ENCODE results near the gene MACROD2.

MACROD2 gene

DNA sequence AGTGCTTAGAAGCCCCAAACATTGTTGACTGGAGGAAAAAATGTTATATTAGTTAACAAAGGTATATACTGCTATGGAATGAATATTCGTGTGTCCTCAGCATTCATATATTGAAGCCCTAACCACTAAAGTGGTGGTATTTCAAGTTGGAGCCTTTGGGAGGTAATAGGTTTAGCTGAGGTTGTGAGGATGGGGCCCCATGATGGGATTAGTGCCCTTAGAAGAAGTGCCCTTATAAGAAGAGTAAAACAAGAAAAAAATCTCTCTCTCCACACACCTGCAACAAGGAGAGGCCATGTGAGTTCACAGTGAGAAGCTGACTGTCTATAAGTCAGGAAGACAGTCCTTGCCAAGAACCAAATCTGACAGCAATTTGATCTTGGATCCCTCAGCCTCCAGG, 1103.8 kb downstream of the MACROD2 start:
- no peak for FAIRE-seq
- TF ChIP-seq, protein P1, sequence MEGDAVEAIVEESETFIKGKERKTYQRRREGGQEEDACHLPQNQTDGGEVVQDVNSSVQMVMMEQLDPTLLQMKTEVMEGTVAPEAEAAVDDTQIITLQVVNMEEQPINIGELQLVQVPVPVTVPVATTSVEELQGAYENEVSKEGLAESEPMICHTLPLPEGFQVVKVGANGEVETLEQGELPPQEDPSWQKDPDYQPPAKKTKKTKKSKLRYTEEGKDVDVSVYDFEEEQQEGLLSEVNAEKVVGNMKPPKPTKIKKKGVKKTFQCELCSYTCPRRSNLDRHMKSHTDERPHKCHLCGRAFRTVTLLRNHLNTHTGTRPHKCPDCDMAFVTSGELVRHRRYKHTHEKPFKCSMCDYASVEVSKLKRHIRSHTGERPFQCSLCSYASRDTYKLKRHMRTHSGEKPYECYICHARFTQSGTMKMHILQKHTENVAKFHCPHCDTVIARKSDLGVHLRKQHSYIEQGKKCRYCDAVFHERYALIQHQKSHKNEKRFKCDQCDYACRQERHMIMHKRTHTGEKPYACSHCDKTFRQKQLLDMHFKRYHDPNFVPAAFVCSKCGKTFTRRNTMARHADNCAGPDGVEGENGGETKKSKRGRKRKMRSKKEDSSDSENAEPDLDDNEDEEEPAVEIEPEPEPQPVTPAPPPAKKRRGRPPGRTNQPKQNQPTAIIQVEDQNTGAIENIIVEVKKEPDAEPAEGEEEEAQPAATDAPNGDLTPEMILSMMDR (IDR thresholded peaks at IDR 0.05; ENCODE audit: insufficient read depth, missing control alignments), result no peak

DNA sequence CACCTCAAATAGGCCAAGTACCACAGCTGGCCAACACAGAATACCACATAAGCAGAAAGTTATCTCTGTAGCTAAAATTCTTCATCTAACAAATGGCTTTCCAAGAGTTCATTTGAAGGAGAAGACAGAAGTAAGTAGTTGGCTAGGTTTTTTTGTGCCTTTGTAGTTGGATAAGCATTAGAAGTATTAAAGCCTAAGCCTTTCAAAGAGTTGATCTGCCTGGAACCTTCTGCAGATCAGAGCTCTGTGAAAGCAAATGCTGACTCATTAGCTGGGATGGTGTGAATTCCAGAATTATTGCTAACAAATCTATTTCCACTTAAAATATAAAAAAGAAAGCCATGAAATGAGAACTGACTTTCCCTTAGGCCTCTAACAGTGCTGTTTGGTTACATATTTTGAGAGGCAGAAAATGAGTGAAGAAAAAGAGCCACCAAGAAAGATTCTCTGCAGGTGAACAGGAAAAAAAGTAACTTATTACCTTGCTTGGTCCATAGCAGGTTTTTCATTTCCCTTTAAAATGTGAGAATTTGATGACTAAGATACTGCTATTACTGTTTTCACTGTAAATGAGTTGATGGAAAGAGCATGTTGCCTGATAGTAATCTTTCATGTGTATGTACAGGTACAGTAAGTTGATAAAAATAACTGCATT, 1105.3 kb downstream of the MACROD2 start:
- DNase-seq (ENCODE audit: insufficient read length, low spot score) (no peak), FAIRE-seq (no peak)
- TF ChIP-seq, protein P1 (IDR thresholded peaks at IDR 0.05; ENCODE audit: insufficient read depth, missing control alignments), result no peak

More for the DNA sequence above, 1103.8 kb downstream of the MACROD2 start:
- DNase-seq (ENCODE audit: insufficient read length, low spot score), result no peak

DNA sequence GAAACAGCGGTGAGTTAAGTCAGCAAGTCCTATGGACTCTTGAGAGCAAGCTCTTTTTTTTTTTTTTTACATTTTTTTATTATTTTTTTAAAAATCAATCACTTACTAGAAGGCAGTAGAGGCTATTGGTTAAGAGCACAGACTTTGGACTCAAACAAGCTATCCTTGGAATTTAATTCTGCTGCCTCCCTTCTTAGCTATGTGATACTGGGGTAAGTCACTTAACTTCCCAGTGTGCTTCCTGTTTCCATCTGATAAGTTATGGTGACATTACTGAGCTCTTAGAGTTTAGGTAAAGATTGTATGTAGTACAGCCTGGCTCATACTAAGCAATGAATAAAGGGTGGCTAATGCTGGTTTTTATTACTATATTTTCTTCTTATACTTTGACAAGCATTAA, 1112.6 kb downstream of the MACROD2 start:
- no peak for FAIRE-seq
- TF ChIP-seq, protein P1 (IDR thresholded peaks at IDR 0.05; ENCODE audit: insufficient read depth, missing control alignments), result no peak
- no peak for DNase-seq (ENCODE audit: insufficient read length, low spot score)

DNA sequence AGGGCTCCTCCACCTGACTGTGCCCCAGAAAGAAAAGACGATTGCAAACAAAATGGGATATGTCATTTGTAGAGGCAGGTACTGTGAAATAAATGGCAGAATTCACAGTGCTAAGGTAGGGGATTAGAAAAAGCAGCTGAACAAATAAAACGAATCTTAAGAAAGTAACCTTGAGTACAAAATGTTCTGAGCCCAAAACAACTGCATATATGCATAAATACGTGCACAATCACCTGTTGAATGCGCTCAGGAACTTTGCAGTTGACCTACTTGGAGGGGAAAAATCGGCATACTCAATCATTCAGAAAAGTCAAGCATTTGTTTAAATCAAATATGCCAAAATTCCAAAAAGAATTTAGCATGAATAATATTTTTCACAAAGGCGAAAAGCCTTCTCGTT, 1114.2 kb downstream of the MACROD2 start:
- FAIRE-seq, result no peak
- TF ChIP-seq, protein P1 (IDR thresholded peaks at IDR 0.05; ENCODE audit: insufficient read depth, missing control alignments), result no peak
- DNase-seq (ENCODE audit: insufficient read length, low spot score), result no peak

DNA sequence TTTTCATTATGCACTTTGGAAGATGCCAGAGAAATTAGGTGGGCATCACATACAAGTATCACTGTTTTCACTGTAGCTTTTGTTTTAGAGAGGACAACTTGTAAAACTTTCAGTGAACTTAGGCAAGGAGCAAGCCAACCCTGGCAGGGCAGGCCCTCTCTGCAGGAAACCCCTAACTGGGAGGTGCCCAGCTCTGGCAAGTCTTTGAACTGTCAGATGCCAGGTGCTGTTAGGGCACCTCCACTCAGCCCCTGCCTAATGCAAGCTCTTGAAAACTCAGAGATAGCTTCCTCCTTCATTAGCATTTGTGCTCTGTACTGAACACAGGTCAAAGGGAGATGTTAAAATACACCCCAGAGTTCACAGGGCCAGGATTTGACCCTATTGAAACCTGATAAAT, 1116.3 kb downstream of the MACROD2 start:
- FAIRE-seq (no peak), DNase-seq (ENCODE audit: insufficient read length, low spot score) (no peak)
- TF ChIP-seq, protein P1 (IDR thresholded peaks at IDR 0.05; ENCODE audit: insufficient read depth, missing control alignments), result no peak

DNA sequence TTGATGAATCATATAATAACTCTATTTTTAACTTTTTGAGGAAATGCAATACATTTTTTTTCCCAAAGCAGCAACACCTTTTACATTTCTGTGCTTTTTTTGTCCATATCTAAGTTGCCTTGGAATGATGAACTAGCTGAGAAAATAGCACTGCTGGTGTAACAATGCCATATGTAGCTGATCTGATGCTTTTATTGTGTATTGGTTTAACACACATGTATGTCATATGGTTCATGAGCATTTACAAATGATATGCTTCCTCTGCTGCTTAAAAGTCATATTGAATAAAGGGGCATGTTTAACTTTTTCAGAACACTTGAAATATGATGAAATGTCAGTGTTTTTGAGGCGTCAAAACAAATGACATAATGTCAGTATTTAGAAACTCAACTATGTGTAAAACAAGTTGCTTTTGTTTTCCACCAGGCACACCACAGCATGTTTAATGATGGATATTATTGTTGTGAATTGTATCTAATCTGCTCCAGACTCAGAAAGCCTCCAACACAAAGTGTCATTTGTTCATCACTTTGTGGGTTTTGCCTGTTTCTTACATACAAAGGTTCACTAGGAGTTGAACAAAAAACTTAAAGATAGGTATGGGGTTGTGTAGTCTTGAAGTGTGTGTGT, 1117.9 kb downstream of the MACROD2 start:
- TF ChIP-seq, protein P1 (IDR thresholded peaks at IDR 0.05; ENCODE audit: insufficient read depth, missing control alignments), result no peak
- FAIRE-seq, result no peak
- DNase-seq (ENCODE audit: insufficient read length, low spot score), result no peak

DNA sequence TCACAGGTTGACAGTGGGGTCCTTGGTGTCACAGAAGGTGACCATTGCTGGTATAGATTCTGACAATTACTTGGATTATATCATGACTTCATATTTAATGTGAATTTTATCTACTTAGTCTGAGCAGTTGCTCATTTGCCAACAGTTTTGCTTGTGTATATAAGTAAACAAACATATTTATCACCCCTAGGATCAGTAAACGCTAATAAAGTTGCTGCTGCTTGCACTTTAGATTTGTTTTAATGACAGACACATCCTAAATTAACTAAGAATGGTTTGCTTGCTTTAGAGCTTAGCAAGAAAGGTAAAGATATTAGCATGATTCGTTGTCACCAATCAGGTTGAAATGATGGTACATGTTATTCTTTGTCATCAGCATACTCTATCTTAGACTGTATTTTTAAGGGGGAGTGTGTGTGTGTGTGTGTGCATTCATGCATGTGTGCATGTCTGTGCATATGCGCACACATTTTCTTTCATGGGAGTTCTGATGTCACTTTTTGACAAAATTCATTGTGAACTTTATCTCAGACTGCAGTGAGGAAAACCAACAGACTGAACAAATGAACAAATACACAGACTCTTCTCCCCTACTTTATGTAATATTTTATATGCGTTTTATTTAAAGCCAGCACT, 1124.7 kb downstream of the MACROD2 start:
- no peak for FAIRE-seq
- DNase-seq (ENCODE audit: insufficient read length, low spot score), result no peak
- TF ChIP-seq, protein P1 (IDR thresholded peaks at IDR 0.05; ENCODE audit: insufficient read depth, missing control alignments), result no peak

Measured in D721Med (cell line).